Calu3 (cell line): Measurements from ENCODE around the gene PECR. TPM values are rescaled to one million over a fixed set of nuclear protein-coding genes. Genes with fewer than 3 reads are reported as not detected.

Experiments used
- BruUV-seq: library from RNA; stranded (reverse); fragments of 400-500 nt; replicated peaks from 2 replicates; lab custom pipeline; 2021; lab: Mats Ljungman, UMichigan
- CTCF ChIA-PET: fragments of 300-600 bp; sonication (Branson Sonifier 250); formaldehyde crosslinking; loops from one replicate; lab custom pipeline; 2022; ENCODE audit warnings: antibody characterized with exemption; lab: Charles Lee
- DNase-seq: peaks from one replicate; pipeline ENCODE4 v3.0.0; 2022
- H3K27ac Mint-ChIP-seq: one replicate; pipeline ENCODE4 v1.8.0; 2022; ENCODE audit warnings: mixed read lengths; ENCODE audit not compliant: unreplicated experiment
- H3K27me3 Mint-ChIP-seq: one replicate; pipeline ENCODE4 v1.8.0; 2022; ENCODE audit warnings: mixed read lengths; ENCODE audit not compliant: unreplicated experiment
- H3K36me3 Mint-ChIP-seq: one replicate; pipeline ENCODE4 v1.8.0; 2022; ENCODE audit warnings: mild to moderate bottlenecking, moderate library complexity, mixed read lengths; ENCODE audit not compliant: insufficient read depth, unreplicated experiment
- H3K4me1 Mint-ChIP-seq: one replicate; pipeline ENCODE4 v1.8.0; 2022; ENCODE audit warnings: mild to moderate bottlenecking, low read depth, mixed read lengths; ENCODE audit not compliant: unreplicated experiment
- H3K4me3 Mint-ChIP-seq: one replicate; pipeline ENCODE4 v1.8.0; 2022; ENCODE audit warnings: mild to moderate bottlenecking, low read depth, moderate library complexity, mixed read lengths; ENCODE audit not compliant: unreplicated experiment
- H3K9me3 Mint-ChIP-seq: one replicate; pipeline ENCODE4 v1.8.0; 2022; ENCODE audit warnings: low read depth, mixed read lengths; ENCODE audit not compliant: unreplicated experiment
- CTCF ChIP-seq: fragments of 200-600 bp; IDR thresholded peaks from one replicate; pipeline ENCODE4 v1.8.0; 2022; ENCODE audit warnings: antibody characterized with exemption; ENCODE audit not compliant: unreplicated experiment
- intact Hi-C: fragments of 100-400 bp; cut with micrococcal nuclease; formaldehyde crosslinking; loops from one replicate; pipeline ENCODE4 v1.10.0; 2022; ENCODE audit not compliant: unreplicated experiment
- total RNA-seq: library from RNA; stranded (reverse); gene quantifications from 2 replicates; pipeline ENCODE4 v1.2.3, GENCODE V29; 2022

Gene PECR
- total RNA-seq, 1 experiment from 2014 or later, result 40.7 TPM

GRCh38 chr2:216033403-216033802 is 48.2 kb downstream of the PECR start:
- no TSS peak for BruUV-seq
- Mint-ChIP-seq H3K4me1 (peaks cover 7% of the 10 kb centered on the region), H3K9me3 (no peaks in the 10 kb centered on the region), H3K27ac (no peak overlapping the region), H3K36me3 (peaks cover 7% of the 10 kb centered on the region), H3K27me3 (no peaks in the 10 kb centered on the region), H3K4me3 (no peak overlapping the region)
- DNase-seq, result no peak
- intact Hi-C loops, result no loop called here
- no peak for TF ChIP-seq CTCF
- CTCF ChIA-PET, result interaction anchor here (0.7 to 0.9 kb wide), 3 partner anchors 17 to 50 kb away, joined by 3 to 5 read pairs (median 3); no protein-coding TSS in a partner anchor

- DNase-seq, result no peak
- intact Hi-C loops, result no loop called here
- BruUV-seq, result no TSS peak
- no peak for TF ChIP-seq CTCF
- no peak overlapping the region for H3K27ac Mint-ChIP-seq
- no peak overlapping the region for H3K4me3 Mint-ChIP-seq
- H3K9me3 Mint-ChIP-seq, result no peaks in the 10 kb centered on the region
- no peaks in the 10 kb centered on the region for H3K27me3 Mint-ChIP-seq
- peaks cover 7% of the 10 kb centered on the region for H3K4me1 Mint-ChIP-seq
- H3K36me3 Mint-ChIP-seq, result peaks cover 15% of the 10 kb centered on the region
- CTCF ChIA-PET, result interaction anchor here (0.8 kb wide), 1 partner anchor 51 kb away, joined by 3 read pairs; no protein-coding TSS in a partner anchor
These were observed 49.5 kb downstream of the PECR start for GRCh38 chr2:216031960-216032689.

GRCh38 chr2:216030216-216030615 is 51.4 kb downstream of the PECR start:
- Mint-ChIP-seq H3K4me3 (no peak overlapping the region), H3K27me3 (no peaks in the 10 kb centered on the region), H3K4me1 (peaks cover 7% of the 10 kb centered on the region), H3K9me3 (no peaks in the 10 kb centered on the region), H3K36me3 (peaks cover 15% of the 10 kb centered on the region), H3K27ac (no peak overlapping the region)
- TF ChIP-seq CTCF, result no peak
- DNase-seq, result no peak
- no TSS peak for BruUV-seq
- CTCF ChIA-PET, result interaction anchor here (1.4 kb wide), 1 partner anchor 10 kb away, joined by 3 read pairs; no protein-coding TSS in a partner anchor
- intact Hi-C loops, result no loop called here

- intact Hi-C loops, result no loop called here
- H3K4me1 Mint-ChIP-seq, result peaks cover 7% of the 10 kb centered on the region
- H3K36me3 Mint-ChIP-seq, result peaks cover 18% of the 10 kb centered on the region
- H3K9me3 Mint-ChIP-seq, result no peaks in the 10 kb centered on the region
- H3K27me3 Mint-ChIP-seq, result no peaks in the 10 kb centered on the region
- no peak for DNase-seq
- CTCF ChIA-PET, result no interaction called here
- no peak overlapping the region for H3K4me3 Mint-ChIP-seq
- H3K27ac Mint-ChIP-seq, result no peak overlapping the region
- no peak for TF ChIP-seq CTCF
- no TSS peak for BruUV-seq
These were observed 52.0 kb downstream of the PECR start for GRCh38 chr2:216029416-216030129.
